ENCODE measurements around the gene BPIFA2. TPM values are rescaled to one million over a fixed set of nuclear protein-coding genes. Genes with fewer than 3 reads are reported as not detected.
"Not testable (repeated sequence)": the region's sequence is repeated elsewhere in the genome, so short reads cannot be mapped to it uniquely, and the experiment has no call there.

The BPIFA2 gene
- total RNA-seq (2014; rRNA removed; shearing (Covaris generic)) (not detected in 2 replicates), polyA plus RNA-seq (2016; fragmentation: Nextera tagmentation; extraction: Ambion mirVana) (not detected in 2 replicates)

DNA sequence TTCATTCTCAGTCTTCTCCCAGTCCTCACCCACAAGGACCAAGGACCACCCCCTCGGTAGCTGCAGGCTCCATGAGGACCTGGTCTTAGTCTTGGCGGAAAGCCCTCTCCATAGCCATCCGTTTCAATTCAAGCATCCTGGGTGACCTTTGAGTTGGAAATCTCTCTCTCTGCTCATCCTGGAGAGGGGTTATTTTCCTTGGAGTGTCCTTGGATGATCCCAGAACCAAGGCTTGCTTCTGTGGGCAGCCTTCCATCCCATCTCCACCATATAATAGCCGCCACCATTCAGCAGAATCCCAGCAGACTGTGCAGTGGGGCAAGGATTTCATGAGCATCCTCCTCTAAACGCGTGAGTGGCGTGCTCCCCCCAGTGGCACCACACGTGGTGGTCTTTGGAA is at the start of gene BPIFA2:
Gene BPIFA2, plus strand, starts transcription at position 301 of the 400 bp plus-strand sequence. CDS start 987 bp downstream, outside the sequence.
- Histone ChIP-seq H3K4me2 (ENCODE audit: unreplicated experiment) (no peak within 1 kb of the TSS), H3K9ac (no peak within 1 kb of the TSS), H3K4me1 (ENCODE audit: insufficient read depth) (no peaks in the 10 kb centered on the region), H3K9me2 (ENCODE audit: insufficient read depth) (no peaks in the 10 kb centered on the region), H4K20me1 (ENCODE audit: insufficient read depth) (no peaks in the 10 kb centered on the region), H3K27ac (no peak within 1 kb of the TSS), H3K4me3 (no peak within 1 kb of the TSS), H3K79me2 (ENCODE audit: insufficient read depth) (no peaks in the 10 kb centered on the region), H3K36me3 (ENCODE audit: low read depth) (no peaks in the 10 kb centered on the region), H3K27me3 (replicated peaks; ENCODE audit: insufficient read depth) (peaks cover 5% of the 10 kb centered on the region; the same call in 1 of the 2 replicates), H3F3A (ENCODE audit: insufficient read depth) (no peaks in the 10 kb centered on the region), H3K9me3 (ENCODE audit: low read depth) (peaks cover 3% of the 10 kb centered on the region), H2AFZ (no peak within 1 kb of the TSS)
- in situ Hi-C loops (cut with MboI): no loop called here
- TF ChIP-seq EZH2 (IDR thresholded peaks at IDR 0.05; ENCODE audit: insufficient read depth, poor library complexity, severe bottlenecking): no peak
- no peak for TF ChIP-seq EZH2phosphoT487 (IDR thresholded peaks at IDR 0.05; ENCODE audit: insufficient read depth, low read depth)
- DNase-seq: no peak
- WGBS, 2 experiments (ENCODE audit: low coverage in 1 of 2, low lambda C conversion rate in 2 of 2, missing lambda C conversion rate in 2 of 2): 34 to 35% methylated on average over 8 of the region's 8 CpGs

DNA sequence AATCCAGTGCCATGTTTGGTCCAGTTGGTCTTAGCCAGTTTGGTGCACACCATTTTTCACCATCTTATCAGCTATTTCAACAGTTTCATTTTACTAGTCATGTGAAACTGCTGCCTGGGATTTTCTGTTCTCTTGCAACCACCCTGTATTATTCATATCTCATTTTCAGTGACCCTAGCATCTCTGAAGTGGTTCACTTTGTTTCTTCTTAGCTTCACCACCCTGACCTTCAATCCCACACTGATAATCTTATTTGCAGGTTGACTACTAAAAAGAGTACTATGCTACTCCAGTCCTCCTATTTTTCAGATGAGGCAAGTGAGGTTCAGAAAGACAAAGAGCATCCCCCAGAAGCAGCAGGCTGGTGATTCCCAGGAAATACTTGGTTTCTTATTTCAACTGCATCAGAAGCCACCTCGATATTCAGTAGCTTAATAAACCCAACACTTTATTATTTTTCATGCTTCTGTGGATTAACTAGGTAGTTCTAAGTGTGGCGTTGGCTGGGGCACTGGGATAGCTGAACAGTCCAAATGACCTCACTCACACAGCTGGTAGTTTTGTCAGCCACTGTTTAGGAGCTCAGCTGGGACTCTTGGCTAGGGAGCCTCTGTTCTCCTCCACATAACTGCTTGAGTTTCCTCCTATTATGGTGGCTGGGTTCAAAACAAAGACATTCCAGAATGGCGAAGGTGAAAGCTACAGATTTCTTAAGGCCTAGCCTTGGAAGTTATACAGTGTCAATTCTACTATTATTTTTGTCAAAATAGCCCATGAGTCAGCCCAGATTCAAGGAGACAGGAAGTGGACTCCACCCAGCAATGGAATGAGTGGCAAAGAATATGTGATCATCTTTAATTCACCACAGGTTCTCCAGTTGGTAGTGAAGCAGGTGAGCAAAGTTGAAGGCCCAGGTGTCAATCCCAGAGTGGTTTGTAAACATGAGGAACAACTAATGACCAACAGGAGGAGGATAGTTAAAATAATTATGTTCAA is 47.9 kb upstream of the BPIFA2 start:
- no peaks in the 10 kb centered on the region for H3K36me3 ChIP-seq (ENCODE audit: low read depth)
- H3K4me3 ChIP-seq: no peak overlapping the region
- no peak overlapping the region for H3K27ac ChIP-seq
- no peak overlapping the region for H2AFZ ChIP-seq
- H3K27me3 ChIP-seq (replicated peaks; ENCODE audit: insufficient read depth): peaks cover 11% of the 10 kb centered on the region
- TF ChIP-seq EZH2phosphoT487 (IDR thresholded peaks at IDR 0.05; ENCODE audit: insufficient read depth, low read depth): no peak
- H3K4me2 ChIP-seq (ENCODE audit: unreplicated experiment): no peak overlapping the region
- H4K20me1 ChIP-seq (ENCODE audit: insufficient read depth): no peaks in the 10 kb centered on the region
- WGBS, 2 experiments (ENCODE audit: low coverage in 1 of 2, low lambda C conversion rate in 2 of 2, missing lambda C conversion rate in 2 of 2): 26 to 33% methylated on average over 3 of the region's 3 CpGs
- H3K9me2 ChIP-seq (ENCODE audit: insufficient read depth): no peaks in the 10 kb centered on the region
- H3K9ac ChIP-seq: no peak overlapping the region
- in situ Hi-C loops (cut with MboI): no loop called here
- peak; percentile 19 for DNase-seq
- H3F3A ChIP-seq (ENCODE audit: insufficient read depth): no peaks in the 10 kb centered on the region
- H3K79me2 ChIP-seq (ENCODE audit: insufficient read depth): no peaks in the 10 kb centered on the region
- H3K4me1 ChIP-seq (ENCODE audit: insufficient read depth): no peaks in the 10 kb centered on the region
- no peaks in the 10 kb centered on the region for H3K9me3 ChIP-seq (ENCODE audit: low read depth)

DNA sequence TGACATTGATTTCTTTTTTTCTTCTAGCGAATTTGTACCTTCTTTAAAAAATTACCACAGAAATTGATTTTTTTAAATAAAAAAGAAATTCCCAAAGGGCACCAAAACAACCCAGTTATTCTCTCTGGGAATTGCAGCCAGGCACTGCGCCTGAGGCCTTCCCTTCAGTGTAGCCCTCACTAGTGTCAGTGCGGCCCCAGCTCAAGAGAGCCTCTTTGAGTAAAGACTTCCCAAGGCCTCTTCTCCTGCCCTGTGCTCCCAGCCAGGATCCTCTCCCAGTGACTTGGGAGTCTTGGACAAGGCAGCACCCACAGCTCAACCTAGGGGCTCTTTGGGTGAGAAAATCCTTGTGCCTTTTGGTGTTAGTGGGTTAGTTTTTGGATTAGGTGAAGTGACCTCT is 47.0 kb upstream of the BPIFA2 start:
- in situ Hi-C loops (cut with MboI): no loop called here
- Histone ChIP-seq H3F3A (ENCODE audit: insufficient read depth) (no peaks in the 10 kb centered on the region), H3K9me3 (ENCODE audit: low read depth) (no peaks in the 10 kb centered on the region), H4K20me1 (ENCODE audit: insufficient read depth) (no peaks in the 10 kb centered on the region), H3K27me3 (replicated peaks; ENCODE audit: insufficient read depth) (peaks cover 11% of the 10 kb centered on the region), H3K36me3 (ENCODE audit: low read depth) (no peaks in the 10 kb centered on the region), H3K9me2 (ENCODE audit: insufficient read depth) (no peaks in the 10 kb centered on the region), H2AFZ (no peak overlapping the region), H3K79me2 (ENCODE audit: insufficient read depth) (no peaks in the 10 kb centered on the region), H3K27ac (no peak overlapping the region), H3K4me1 (ENCODE audit: insufficient read depth) (no peaks in the 10 kb centered on the region), H3K4me2 (ENCODE audit: unreplicated experiment) (no peak overlapping the region), H3K9ac (no peak overlapping the region), H3K4me3 (no peak overlapping the region)
- DNase-seq: no peak
- 55 to 59% methylated on average over 3 of the region's 3 CpGs for WGBS, 2 experiments (ENCODE audit: low coverage in 1 of 2, low lambda C conversion rate in 2 of 2, missing lambda C conversion rate in 2 of 2)
- TF ChIP-seq EZH2 (IDR thresholded peaks at IDR 0.05; ENCODE audit: insufficient read depth, poor library complexity, severe bottlenecking) (no peak), EZH2phosphoT487 (IDR thresholded peaks at IDR 0.05; ENCODE audit: insufficient read depth, low read depth) (no peak)

DNA sequence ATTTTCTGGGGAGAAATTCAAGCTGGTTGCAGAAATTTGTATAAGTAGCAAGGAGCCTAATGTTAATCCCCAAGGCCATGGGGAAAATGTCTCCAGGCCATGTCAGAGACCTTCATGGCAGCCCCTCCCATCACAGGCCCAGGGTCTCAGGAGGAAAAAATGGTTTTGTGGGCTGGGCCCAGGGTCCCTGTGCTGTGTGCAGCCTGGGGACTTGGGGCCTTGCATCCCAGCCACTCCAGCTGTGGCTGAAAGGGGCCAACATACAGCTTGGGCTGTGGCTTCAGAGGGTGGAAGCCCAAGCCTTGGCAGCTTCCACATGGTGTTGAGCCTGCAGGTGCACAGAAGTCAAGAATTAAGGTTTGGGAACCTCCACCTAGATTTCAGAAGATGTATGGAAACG is 45.7 kb upstream of the BPIFA2 start:
- H3K27me3 ChIP-seq (replicated peaks; ENCODE audit: insufficient read depth): peaks cover 15% of the 10 kb centered on the region
- H3K4me3 ChIP-seq; H3F3A ChIP-seq (ENCODE audit: insufficient read depth); H2AFZ ChIP-seq; H3K4me1 ChIP-seq (ENCODE audit: insufficient read depth); H3K36me3 ChIP-seq (ENCODE audit: low read depth); in situ Hi-C loops (cut with MboI); H3K9me3 ChIP-seq (ENCODE audit: low read depth); H3K79me2 ChIP-seq (ENCODE audit: insufficient read depth); H4K20me1 ChIP-seq (ENCODE audit: insufficient read depth); H3K27ac ChIP-seq; DNase-seq; H3K4me2 ChIP-seq (ENCODE audit: unreplicated experiment); H3K9ac ChIP-seq; H3K9me2 ChIP-seq (ENCODE audit: insufficient read depth): not testable (repeated sequence)
- 0% methylated on average over 1 of the region's 1 CpG for WGBS, 2 experiments (ENCODE audit: low coverage in 1 of 2, low lambda C conversion rate in 2 of 2, missing lambda C conversion rate in 2 of 2)
